HG03097 (cell line): Measurements from ENCODE around the gene OR52E4.

ENCODE experiments used
- ATAC-seq: cut with Tn5 transposase; IDR thresholded peaks from one replicate; pipeline ENCODE4 v1.9.1; 2021; ENCODE audit not compliant: unreplicated experiment, low FRiP score

The OR52E4 gene

DNA sequence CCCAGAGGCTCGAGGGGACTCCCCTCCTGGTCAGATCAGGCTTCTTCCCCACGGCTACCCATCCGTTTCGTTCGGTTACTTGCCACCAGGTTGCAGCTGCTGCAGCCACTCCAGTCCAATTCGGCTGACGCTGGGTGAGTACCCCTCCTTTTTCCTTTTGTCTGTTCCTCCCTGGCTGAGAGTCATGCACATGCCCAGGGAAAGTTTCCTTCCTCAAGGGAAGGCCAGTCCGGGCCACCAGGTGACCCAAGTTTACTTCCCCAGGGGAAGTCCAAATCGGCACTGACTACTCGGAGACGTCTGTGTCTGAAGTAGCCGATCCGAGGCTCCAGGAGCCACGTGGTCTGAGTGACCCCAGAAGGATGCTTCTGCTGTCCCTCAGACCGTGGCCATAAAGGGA lies 48.4 kb downstream of the OR52E4 start:
- ATAC-seq: no peak

DNA sequence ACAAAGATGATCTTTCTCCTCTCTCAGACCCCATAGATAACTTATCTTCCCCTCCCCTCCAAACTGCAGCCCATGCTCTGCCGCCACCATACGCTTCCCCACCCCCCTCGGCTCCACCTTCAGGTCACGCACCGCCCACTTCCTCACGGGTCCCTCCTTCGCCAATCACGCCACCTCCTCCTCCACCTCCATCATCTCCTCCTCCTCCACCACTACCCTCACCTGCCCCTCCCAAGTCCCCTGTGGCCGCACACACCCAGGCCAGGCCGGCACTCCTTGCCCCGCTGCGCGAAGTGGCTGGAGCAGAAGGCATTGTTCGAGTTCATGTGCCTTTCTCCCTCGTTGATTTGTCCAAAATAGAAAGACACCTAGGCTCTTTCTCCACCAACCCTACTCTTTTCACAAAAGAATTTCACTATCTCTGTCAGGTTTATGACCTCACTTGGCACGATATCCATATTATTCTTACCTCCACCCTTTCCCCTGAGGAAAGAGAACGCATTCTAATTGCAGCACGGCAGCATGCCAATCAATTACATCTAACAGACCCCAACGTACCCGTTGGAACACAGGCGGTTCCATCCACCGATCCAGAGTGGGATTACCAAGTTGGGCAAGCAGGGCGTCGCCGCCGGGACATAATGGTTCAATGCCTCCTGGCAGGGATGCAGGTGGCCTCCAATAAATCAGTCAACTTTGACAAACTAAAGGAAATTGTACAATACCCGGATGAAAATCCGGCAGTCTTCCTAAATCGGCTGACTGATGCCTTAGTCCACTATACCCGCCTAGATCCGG lies 49.3 kb downstream of the OR52E4 start:
- no peak for ATAC-seq

DNA sequence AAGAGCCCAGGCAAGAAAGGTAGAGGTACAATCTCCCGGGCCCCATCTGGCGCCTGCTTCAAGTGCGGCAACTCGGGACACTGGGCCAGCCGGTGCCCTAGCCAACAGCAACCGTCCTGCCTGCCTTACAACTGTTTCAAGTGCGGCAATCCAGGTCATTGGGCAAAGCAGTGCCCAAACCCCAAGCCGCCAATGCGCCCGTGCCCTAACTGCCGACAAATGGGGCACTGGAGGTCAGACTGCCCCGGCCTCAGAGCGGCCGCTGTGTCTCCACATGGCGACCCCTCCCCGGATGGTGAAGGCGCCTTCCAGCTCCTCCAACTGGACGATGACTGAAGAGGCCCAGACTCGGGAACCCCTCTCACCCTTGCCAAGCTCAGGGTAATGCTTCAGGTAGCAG lies 50.2 kb downstream of the OR52E4 start:
- ATAC-seq: no peak

DNA sequence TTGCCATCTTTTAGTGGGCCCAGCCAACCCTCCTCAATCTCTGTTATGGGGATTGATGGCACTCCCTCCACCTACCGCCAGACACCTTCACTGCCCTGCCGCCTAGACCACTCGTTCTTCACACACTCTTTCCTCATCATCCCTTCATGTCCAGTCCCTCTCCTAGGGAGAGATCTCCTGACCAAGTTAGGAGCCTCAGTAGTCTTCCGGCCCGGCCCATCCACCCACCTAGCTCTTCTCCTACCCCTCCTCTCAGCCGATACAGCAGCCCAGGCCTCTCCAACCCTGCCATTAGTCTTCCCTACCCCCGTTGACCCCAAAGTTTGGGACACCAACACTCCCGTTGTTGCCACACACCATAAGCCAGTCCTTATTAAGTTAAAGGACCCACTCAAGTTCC lies 50.6 kb downstream of the OR52E4 start:
- no peak for ATAC-seq

DNA sequence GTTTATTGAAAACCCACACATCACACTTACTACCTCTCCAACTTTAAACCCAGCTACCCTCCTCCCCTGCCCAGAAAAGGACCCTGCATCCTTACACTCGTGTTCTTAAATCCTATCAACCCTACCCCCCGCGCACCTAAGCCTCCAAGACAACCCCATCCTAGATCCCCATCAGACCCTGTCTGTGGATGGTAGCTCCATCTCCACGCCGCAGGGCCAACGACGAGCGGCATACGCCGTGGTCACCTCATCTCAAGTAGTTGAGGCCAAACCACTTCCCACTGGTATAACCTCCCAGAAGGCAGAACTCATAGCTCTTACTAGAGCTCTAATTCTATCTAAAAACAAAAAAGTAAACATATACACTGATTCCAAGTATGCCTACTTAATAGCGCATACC lies 52.2 kb downstream of the OR52E4 start:
- no peak for ATAC-seq

DNA sequence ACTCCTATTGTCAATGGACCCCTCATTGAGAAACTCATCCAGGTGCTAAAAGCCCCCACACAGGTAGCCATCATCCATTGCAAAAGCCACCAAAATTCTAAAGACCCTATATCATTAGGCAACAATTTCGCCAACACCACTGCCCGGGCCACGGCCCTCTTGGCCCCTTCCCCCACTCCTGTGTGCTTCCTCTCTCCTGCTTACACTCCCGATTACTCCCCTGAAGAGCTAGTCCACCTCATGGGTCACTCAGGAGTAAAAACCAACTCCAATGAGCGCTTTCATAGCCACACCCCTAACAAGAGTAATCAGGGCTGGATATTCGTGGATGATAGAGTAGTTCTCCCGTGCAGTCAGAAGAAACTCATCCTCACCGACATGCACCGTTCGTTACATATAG lies 52.7 kb downstream of the OR52E4 start:
- ATAC-seq: no peak
